Coronary artery (tissue), 2 donors: ENCODE results near the gene AGBL4.

Experiments used
- DNase-seq: peaks from one replicate; pipeline ENCODE4 v3.0.0-alpha.2; 2017; ENCODE audit warnings: low spot score
- H3K27ac ChIP-seq, 2 donors: fragments of 200-600 bp; sonication (generic); one replicate each; pipeline ENCODE4 v1.5.1; 2016 to 2019
- H3K4me3 ChIP-seq: fragments of 200-600 bp; sonication (generic); 2 replicates; pipeline ENCODE4 v1.5.1; 2016; ENCODE audit warnings: mild to moderate bottlenecking, moderate library complexity
- CTCF ChIP-seq: fragments of 200-600 bp; sonication (generic); IDR thresholded peaks from one replicate; pipeline ENCODE4 v1.5.1; 2019; ENCODE audit warnings: antibody characterized with exemption

AGBL4 gene

DNA sequence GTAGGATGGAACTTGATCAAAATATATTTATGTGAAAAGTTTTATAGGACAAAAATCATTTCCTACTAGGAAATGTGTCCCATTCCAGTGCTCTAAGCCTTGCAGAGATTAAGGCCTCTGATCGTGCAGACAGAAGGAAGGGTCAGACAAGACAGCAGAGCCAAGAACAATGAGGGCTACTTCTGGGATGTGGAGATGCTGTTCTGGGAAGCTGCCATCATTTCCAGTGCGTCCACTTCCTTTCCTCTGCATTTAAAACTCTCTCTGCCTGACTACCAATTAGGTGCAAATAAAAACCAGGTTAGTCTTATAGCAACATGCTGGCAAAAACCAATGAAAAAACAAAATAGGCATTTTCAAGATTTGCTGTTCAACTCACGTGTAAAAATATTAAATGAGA, 1283.1 kb downstream of the AGBL4 start:
- TF ChIP-seq CTCF = no peak
- Histone ChIP-seq H3K4me3 (no peak overlapping the region), H3K27ac (no peak overlapping the region)
- no peak for DNase-seq

GRCh38 chr1:48739091-48739490, 1284.7 kb downstream of the AGBL4 start:
- TF ChIP-seq CTCF = no peak
- DNase-seq = no peak
- no peak overlapping the region for H3K27ac ChIP-seq

DNA sequence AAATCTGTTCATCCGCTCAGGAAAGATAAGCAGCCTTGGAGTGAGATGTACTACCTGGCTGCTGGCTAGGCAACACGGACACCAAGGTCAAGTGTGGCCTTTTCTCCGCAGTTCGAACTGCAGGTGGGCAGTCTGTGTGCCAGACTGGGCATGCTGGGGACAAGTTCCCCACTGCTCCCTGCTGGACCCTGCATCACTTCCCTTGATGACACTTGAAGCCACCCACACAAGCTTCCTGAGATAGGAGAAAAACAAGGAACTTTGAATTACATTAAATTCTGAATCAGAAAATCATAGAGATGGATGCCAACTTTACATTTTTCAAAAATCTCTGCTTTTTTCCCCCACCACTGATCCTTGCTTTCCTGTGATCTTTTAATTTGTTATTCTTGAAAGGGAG, 1285.4 kb downstream of the AGBL4 start:
- TF ChIP-seq CTCF = no peak
- DNase-seq = no peak
- H3K4me3 ChIP-seq = no peak overlapping the region
- no peak overlapping the region for H3K27ac ChIP-seq

More at GRCh38 chr1:48739091-48739490, 1284.7 kb downstream of the AGBL4 start:
- no peak overlapping the region for H3K4me3 ChIP-seq

- no peak for DNase-seq
- no peak for TF ChIP-seq CTCF
- H3K27ac ChIP-seq = no peak overlapping the region
- H3K4me3 ChIP-seq = no peak overlapping the region
These were observed 1288.0 kb downstream of the AGBL4 start for GRCh38 chr1:48735796-48736195.

GRCh38 chr1:48730164-48730910, 1293.4 kb downstream of the AGBL4 start:
- no peak overlapping the region for H3K27ac ChIP-seq
- no peak overlapping the region for H3K4me3 ChIP-seq
- no peak for TF ChIP-seq CTCF
- no peak for DNase-seq

DNA sequence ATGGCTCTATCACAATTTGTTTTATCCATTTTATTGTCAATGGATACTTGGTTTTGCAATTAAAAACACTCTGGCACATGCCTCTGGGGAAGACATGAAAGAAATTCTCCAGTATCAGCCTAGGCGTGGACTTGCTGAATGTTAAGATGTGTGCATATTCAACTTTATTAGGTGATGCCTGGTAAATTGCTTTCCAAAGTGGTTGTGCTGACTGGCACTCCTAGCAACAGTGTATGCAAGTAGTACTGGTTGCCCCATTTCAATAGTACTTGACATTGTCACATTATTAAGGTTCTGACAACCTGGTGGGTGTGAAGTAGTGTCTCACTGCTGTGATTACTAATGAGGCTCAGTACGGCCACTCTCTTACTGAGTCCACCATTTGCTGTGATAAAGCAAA, 1295.2 kb downstream of the AGBL4 start:
- Histone ChIP-seq H3K27ac (no peak overlapping the region), H3K4me3 (no peak overlapping the region)
- no peak for TF ChIP-seq CTCF
- DNase-seq = no peak

- Histone ChIP-seq H3K27ac (no peak overlapping the region), H3K4me3 (no peak overlapping the region)
- no peak for TF ChIP-seq CTCF
- no peak for DNase-seq
These were observed 1297.1 kb downstream of the AGBL4 start for GRCh38 chr1:48726557-48727215.
